ENCODE data around the gene SCAP. TPM values are rescaled to one million over a fixed set of nuclear protein-coding genes. Genes with fewer than 3 reads are reported as not detected.

The SCAP gene
- total RNA-seq, 1 experiment from 2014 or later: 115 TPM

- POLR2A ChIA-PET: interaction anchor here (0.5 kb wide), 1 partner anchor 38 kb away, joined by 3 read pairs; no protein-coding TSS in a partner anchor
- CTCF ChIA-PET: interaction anchor here (1.6 kb wide), 1 partner anchor 22 kb away, joined by 5 read pairs; no protein-coding TSS in a partner anchor
Observed at GRCh38 chr3:47399016-47399415, 76.7 kb downstream of the SCAP start.

More at GRCh38 chr3:47399016-47399415, 76.7 kb downstream of the SCAP start:
- no peak for ATAC-seq
- Mint-ChIP-seq H3K36me3 (peaks cover 10% of the 10 kb centered on the region), H3K9me3 (no peaks in the 10 kb centered on the region), H3K27ac (no peak overlapping the region), H3K4me3 (no peak overlapping the region), H3K4me1 (peaks cover 2% of the 10 kb centered on the region), H3K27me3 (ENCODE audit: low read depth) (no peaks in the 10 kb centered on the region)
- DNase-seq (ENCODE audit: low spot score): no peak
- TF ChIP-seq ARID4B (CRISPR knock-in tag; IDR thresholded peaks at IDR 0.05; ENCODE audit: borderline replicate concordance): no peak
- TF ChIP-seq MLX (CRISPR knock-in tag; IDR thresholded peaks at IDR 0.05): no peak
- TF ChIP-seq TEAD4 (CRISPR knock-in tag; IDR thresholded peaks at IDR 0.05): no peak
- no peak for TF ChIP-seq GRHL2 (CRISPR knock-in tag; IDR thresholded peaks at IDR 0.05; ENCODE audit: insufficient replicate concordance, severe bottlenecking)
- TF ChIP-seq HMGA2 (CRISPR knock-in tag; IDR thresholded peaks at IDR 0.05): no peak
- TF ChIP-seq PREB (CRISPR knock-in tag; IDR thresholded peaks at IDR 0.05; ENCODE audit: borderline replicate concordance): no peak
- TF ChIP-seq AR (CRISPR knock-in tag; IDR thresholded peaks at IDR 0.05): no peak
- no peak for TF ChIP-seq FOXK1 (CRISPR knock-in tag; IDR thresholded peaks at IDR 0.05)
- TF ChIP-seq ZNF281 (CRISPR knock-in tag; IDR thresholded peaks at IDR 0.05): no peak
